HG03135 (cell line): ENCODE measurements around the gene LCNL1.
"Not testable (repeated sequence)": the region's sequence is repeated elsewhere in the genome, so short reads cannot be mapped to it uniquely, and the experiment has no call there.

Experiments
- ATAC-seq: cut with Tn5 transposase; IDR thresholded peaks from one replicate; pipeline ENCODE4 v1.9.1; 2021; ENCODE audit warnings: mild to moderate bottlenecking, moderate library complexity; ENCODE audit not compliant: unreplicated experiment

The LCNL1 gene

DNA sequence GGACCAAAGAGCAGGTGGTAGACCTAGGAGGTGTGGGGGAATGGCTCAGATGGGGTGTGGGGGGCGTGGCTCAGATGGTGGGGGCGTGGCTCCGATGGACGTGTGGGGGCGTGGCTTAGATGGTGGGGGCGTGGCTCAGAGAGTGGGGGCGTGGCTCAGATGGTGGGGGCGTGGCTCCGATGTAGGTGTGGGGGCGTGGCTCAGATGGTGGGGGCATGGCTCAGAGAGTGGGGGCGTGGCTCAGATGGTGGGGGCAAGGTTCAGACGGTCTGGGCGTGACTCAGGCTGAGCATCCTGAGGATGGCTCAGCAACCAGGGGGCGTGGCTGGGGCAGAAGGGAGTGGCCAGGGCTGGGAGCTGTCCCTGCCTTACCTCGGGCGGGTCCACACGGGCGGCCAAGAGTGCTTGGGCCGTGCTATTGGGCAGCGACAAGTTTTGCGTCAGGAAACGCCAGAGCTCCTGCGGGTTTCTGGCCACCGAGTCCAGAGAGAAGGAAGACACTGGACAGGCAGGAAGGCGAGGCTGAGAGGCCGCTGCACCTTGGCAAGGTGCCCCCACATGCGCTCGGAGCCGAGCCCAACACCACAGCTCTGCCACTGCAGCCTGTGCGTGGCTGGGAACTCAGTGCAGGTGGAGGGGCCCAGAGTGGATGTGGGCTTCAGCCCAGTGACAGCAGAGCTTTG lies 39.3 kb downstream of the LCNL1 start:
- no peak for ATAC-seq

DNA sequence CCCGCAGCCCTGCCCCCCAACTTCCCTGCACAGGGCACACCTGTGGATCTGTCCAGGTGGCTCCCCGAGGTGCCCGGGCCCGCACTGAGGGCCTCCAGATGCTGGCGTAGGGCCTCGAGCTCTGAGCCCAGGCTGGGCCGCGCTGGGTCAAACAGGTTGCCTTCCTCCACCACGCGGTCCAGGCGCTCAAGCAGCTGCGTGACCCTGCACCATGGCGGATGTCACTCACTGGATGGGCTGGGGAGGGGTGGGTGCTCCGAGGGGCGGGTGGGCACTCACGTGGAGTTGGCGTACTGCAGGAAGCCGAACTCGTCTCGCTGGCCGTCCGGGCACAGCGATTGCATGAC lies 39.8 kb downstream of the LCNL1 start:
- ATAC-seq, result no peak

DNA sequence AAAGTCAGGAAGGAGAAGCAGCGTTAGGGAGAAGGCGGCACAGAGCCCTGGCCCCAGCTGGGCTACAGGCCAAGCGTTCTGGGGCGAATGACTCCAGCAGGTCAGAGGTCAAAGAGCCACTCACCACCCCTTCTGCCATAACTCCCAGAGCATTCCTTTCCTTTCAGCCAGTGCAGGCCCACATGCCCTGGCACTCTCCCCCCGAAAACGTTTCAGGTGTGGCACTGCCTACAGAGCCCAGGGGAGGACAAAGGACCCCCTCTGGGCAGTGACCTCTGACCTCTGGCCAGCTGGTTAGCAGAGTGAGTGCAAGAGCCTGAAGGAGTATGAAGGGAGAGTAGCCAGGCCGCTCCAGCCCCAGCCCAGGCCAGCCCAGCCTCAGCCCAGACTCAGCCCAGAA lies 40.4 kb downstream of the LCNL1 start:
- no peak for ATAC-seq

DNA sequence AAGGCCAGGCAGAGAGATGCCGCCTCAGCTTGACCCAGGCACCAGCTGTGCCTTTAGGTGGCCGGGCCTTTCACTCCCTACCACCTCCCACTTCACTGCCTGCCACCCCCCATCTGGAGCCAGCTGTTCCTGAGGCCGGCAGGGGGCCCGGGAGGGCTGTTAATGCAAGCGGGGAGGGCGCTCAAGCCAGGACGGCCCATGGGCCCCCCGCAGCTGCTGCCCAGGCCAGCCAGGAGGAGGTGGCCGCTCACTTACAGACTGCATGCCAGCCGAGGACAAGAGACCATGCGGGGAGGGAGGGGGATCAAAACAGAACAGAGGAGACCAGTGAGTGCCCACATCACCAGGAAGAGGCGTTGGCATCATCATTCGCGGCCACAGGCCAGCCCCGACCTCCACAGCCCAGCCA lies 40.8 kb downstream of the LCNL1 start:
- ATAC-seq, result no peak

DNA sequence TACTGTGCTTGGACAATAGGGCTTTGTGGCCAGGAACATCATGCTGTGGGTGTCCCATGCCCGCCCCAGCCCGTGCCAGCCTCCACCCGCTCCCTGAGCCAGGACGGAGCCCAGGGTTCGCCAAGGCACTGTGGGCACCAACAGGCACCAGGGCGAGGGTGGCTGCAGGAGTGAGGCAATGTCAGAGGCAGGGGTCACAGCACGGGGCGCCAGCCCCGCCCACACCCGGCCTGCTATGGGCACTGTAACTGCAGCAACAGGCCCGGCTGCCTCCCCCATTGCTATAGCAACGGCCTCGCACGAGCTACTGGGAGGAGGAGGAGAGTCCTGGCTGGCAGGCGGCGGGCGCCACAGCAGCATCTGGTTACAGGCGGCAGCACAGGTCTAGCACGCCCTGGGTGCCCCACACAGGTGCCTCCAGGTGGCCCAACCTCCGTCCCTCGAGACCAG lies 42.7 kb downstream of the LCNL1 start:
- no peak for ATAC-seq

DNA sequence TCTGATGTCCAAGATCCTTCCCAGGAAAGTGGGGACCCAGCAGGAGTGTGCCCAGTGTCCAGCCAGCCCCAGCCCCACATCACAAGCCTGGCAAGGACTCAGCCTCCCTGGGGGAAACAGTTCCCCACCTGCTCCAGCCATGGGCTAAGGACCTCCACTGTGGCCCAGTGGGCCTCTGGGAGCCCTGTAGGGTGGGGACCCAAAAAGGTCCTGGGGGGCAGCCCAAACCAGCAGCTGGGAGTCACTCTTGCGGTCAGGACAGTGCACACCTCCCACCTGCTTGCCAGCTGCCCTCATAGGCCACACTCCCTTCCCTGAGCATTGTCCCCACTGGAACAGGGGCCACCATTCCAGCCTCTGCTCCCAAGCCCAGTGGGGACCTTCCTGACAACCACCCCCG lies 43.6 kb downstream of the LCNL1 start:
- no peak for ATAC-seq

DNA sequence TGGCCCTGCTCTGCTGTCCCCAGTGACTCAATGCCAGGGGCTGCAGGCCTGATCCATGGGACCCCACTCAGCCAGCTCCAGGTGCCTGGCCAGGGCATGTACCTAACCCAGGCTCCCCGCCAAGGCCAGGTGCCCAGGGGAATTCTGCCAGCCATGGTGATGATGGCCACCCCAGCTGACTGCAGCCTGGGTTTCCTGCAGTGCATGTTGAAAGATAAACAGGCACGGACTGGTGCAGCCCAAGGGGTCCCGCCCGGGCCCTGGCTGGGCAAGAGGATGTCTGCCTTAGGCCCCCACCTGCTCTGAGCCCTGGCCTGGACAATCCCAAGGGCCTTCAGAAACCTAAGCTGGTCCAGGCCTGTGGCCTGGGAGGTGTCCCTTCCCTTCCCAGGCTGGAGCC lies 44.0 kb downstream of the LCNL1 start:
- no peak for ATAC-seq

DNA sequence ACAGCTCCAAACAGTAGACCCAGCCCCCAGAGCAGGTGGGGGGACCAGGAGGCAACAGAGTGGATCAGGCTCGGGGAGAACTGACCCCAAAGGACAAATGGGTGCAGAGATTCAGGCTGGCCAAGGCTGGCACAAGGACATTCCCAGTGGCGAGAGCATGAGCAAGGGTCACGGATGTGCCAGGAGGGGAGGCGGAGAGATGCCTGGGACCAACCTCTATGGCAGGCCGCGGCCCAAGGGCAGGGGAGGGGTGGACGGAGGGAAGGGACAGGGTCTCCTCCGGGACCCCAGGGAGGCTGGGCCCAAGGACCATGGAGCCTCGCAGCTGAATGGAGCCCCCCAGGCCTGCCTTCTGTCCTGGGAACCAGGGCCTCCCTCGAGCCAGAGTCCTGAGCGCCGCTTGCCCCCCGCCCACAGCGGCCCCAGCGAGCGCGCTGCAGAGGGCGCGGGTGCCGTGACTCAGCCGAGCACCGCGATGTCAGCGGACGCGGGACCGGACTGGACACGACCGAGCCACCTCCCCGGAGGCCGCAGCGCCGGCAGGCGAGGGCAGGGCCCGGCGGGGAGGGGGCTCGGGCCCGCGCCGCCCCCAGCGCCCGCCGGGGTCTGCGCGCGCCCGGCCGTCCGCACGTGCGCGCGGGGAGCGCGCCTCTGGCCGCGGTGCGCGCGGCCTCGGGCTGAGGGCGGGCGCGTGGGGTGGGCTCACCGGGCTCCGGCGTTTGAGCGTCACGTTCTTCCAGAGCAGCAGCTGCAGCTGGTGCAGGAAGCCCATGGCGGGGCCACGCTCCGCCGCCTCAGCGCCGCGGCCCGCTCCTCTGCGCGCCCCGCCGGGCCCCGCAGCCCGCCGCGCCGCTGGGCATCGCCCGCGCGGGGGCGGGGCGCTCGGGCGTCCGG lies 44.8 kb downstream of the LCNL1 start, which contains the start of gene ABCA2:
ABCA2 (minus strand) TSS at position 869 of the 894 bp plus-strand sequence; CDS start at position 772, 97 bp downstream.
- no peak for ATAC-seq

DNA sequence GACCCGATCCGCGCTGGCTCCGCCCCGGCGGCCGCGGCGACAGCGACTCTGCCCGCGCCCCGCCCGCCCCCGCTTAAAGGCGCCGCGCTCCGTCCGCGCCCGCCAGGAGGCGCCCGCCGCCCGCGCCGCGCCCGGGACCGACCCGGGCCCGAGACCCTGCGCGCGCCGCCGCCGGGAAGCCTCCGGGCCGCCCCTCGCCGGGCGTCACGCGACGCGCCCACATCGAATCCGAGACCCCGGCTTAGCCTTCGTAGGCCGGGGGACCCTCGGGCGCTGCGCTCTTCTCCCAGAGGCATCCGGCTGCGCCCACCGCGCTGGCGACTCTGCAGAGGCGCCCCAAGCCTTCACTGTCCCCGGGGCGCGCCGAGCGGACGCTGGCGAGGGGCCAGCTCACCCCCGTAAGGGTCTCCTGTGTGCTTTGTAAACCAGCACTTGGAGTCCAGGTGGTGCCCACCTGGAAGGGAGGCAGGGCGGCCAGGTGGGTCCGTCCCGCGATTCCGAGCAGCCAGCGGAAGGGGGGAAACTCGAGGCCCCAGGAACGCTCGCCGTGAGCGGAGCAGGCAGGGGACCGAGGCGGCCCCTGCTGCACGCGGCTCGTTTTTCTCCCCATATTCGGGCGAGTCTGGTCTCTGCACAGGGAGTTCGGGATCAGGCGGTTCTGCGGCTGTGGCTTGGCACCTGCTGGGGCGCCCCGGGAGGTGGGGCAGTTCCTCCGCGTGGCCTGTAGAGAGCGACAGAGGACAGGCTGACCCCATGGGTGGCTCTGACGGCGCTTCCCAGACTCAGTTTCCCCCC lies 45.7 kb downstream of the LCNL1 start:
- ATAC-seq, result peak; percentile 31

DNA sequence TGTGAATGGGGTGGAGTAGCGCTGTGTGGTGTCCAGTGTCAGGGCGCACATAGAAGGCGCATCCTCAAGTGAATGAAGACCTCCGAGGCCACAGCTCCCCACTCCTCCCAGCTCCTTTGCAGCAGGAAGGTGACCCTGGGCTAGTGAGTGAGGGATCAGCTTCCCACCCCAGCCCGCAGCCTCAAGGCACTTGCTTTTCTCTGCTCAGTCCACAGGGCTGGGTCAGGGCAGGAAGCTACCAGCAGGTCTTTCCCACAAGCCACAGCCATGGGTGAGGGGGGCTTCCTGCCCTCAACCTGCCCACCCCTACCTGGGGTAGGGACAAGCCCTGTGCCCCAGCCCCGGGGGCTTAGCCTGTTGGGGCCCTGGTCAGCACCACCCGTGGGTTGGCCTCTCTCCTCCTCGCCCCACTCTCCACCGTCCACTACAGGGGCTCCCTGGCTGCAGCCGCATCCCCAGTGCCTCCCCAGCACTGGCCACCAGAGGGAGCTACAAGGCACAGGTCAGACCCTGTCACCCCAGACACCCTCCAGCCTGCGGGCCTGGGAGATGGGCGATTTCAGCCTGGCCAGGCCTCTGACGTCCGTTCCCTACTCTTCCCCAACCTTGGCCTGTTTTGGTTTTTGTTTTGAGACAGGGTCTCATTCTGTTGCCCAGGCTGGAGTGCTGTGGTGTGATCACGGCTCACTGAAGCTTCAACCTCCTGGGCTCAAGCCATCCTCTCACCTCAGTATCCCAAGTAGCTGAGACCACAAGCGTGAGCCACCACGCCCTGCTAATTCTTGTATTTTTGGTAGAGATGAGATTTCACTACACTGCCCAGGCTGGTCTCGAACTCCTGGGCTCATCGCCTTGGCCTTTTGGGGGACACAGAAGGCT lies 46.5 kb downstream of the LCNL1 start:
- no peak for ATAC-seq

DNA sequence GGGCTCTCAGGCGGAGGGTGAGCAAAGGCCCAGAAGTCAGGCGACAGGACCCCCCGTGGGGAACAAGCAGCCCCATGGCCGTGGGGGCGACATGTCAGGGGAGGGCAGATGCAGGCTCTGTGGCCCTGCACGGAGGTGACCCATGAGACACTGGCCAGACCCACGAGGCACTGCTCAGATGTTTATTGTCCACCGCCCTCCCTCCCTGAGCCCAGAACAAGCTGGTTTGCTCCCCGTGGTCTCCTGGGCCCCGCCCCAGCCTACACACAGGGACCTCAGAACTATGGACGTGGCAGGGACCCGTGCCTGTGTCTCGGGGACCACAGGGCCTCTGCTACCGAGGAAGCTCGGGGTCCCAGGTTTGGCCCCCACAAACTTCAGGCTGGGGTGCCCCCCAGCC lies 47.2 kb downstream of the LCNL1 start:
- no peak for ATAC-seq

DNA sequence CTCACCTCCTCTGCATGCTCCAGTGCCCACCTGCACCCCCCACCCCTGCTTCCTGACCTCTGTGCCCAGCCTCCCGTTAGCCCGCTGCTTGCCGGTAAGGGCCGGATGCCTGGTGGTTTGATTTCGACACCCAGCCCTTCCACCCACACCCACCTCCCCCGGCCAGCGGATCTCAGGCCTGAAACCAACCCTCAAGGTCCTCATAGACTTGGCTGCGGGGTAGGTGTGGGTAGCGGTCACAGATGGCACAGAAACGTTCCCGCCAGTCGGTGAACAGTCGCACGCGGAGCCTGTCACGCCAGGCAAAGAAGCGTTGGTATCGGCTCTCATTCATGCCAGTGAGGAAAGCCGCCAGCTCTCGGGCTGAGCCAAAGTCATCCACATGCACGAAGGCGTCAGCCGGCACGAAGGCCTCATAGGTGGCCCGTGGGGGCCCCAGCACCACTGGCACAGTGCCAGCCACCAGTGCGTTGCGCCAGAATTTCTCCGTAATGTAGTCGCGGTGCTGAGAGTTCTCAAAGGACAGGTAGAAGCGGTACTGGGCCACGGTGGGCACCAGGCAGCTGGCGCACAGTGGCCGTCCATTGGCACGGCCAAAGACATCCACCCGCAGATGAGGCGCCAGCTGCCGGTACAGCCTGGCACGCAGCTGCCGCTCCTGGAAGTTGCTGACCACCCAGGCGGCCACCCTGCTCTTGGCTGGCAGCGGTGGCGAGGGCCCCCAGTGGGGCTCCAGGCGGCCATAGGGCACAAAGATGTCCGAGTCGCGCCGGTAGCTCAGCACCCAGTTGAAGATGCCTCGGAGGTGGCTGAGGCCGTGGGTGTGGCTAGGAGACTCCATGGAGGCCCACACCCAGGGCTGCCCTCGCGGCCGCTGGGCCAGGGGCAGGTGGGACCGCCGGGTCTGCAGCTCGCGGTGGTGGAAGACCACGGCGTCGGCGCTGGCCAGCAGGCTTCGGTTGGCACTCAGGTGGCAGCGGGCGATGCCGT lies 48.0 kb downstream of the LCNL1 start:
- ATAC-seq, result no peak

DNA sequence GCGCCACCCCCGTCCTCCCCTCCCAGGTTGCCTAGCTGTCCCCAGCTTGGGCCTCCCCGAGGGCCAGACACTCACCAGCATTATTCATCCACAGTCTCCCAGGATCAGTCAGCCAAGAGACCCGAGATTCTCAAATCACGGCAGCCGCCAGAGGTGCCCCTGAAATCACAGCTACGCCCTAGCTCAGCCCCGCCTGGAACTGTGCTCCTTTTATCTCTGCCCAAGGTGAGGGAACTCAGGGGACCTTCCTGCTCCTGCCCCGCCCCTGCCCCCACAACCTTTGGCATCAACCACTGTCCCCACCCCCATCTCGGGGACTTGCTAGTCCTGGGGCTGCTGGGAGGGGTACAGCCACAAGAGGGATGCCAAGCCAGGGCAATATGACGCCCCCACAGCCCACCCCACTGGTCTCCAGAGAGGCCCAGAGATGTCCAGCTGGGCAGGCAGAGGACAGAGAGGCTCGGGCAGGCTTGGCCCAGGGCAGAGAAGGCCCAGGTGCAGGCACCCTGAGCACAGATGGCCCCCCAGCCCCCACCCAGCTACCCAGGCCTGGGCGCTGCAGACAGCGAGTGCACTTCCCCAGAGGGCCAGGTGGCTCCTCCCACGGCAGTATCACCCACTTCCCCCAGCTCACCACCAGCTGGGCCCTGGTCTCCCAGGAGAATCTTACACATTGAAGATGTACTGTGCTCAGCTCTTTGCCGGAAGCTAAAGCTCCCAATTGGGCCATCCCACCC lies 49.3 kb downstream of the LCNL1 start, which contains the start of gene FUT7:
FUT7 (minus strand) TSS at position 185 of the 737 bp plus-strand sequence; CDS start at position 88, 97 bp downstream.
- no peak for ATAC-seq

DNA sequence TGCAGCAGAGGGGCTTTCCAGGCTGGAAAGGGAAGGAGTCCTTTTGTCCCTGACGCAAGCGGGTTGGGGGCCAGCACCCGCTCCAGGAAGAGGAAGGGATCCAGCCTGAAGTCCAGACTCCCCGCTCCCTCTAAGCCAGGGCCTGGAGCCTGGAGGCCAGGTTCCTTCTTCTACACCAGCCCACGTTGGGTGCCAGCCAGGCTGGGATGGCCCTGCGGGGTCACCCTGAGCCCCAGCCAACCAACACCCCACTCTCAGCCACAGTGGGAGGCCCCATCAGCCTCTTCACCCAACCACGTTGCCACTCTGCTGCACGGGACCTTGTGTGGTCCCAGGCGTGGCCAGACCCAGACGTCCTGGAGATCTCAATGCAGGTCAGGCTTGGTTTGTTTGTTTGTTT lies 50.1 kb downstream of the LCNL1 start:
- ATAC-seq, result no peak

DNA sequence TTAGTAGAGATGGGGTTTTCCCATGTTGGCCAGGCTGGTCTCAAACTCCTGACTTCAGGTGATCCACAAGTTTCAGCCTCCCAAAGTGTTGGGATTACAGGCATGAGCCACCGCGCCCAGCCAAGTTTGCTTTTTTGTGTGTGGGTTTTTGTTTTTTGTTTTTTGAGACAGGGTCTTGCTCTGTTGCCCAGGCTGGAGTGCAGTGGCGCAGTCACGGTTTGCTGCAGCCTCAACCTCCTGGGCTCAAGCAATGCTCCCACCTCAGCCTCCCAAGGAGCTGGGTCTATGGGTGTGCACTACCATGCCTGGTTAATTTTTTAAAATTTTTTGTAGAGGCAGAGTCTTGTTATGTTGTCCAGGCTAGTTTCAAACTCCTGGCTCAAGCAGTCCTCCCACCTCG lies 50.7 kb downstream of the LCNL1 start:
- not testable (repeated sequence) for ATAC-seq

DNA sequence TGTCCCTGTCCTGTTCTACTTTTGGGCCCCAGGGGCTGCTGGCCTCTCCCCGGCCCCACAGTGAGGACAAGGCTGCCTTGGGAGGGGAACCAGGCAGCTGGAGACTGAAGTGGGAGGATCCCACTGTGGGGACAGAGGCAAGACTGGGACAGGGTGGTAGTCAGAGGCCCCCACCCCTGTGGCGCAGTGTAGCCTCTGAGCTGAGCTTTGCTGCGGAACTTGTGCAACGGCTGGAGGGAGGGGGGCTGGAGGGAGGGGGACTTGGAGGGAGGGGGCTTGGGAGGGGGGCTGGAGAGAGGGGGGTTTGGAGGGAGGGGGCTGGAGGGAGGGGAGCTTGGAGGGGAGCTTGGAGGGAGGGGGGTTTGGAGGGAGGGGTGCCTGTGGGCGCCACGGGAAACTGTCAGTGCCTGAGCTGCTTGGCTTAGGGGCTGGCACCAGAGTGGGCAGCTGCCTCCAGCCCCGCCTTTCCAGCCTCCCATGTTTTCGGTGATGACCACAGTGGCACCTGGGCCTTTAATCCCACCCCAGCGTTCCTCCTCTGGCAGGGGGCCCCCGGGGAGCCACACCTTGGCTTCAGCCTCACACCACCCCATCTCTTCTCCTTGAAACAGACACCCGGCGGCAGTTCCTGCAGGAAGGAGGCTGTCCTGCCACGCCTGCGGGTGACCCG lies 51.4 kb downstream of the LCNL1 start:
- no peak for ATAC-seq

DNA sequence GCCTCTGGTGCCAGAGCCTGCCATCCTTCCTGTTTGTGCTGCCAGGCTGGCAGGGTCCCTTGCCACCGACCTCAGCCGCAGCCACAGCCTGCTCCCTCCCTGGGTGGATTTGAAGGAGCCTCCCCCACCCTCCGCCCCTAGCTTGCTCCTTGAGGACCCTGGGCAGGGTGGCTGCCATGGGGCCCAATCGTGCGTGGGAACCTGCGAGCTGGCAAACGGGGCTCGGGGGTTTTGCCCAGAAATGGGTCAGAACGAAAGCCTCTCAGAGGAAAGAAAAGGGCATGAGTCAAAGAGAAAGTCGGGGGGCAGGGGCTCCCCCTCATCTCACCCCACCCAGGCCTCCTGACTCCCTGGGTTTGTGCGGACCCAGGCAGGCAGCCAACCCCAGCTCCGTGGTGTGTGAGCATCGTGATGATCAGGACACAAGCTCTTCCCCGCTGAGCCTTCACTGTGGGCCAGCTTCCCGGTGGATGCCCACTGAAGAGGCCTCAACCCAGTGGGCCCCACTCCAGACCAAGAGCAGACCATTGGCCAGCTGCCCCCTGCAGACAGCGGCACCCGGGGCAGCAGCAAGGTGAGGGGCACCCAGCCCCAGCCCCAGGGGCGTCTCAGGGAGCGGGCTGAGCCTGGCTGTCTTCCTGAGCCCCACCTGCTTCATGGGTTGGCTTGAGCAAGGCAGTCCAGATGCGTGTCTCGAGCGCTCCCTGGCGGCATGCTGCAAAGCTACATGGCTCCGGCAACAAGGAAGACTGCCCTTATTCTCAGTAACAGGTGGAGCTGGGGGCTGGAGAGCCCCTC lies 52.1 kb downstream of the LCNL1 start:
- ATAC-seq, result no peak
